Thoracic aorta (tissue), 2 donors: ENCODE data around the gene RPRD2. TPM values are rescaled to one million over a fixed set of nuclear protein-coding genes. Genes with fewer than 3 reads are reported as not detected.

ENCODE experiments used
- ATAC-seq: fragments of 150-250 bp; one replicate; pipeline ENCODE4 v1.8.0; 2017; ENCODE audit warnings: low read depth; ENCODE audit not compliant: insufficient number of reproducible peaks, low FRiP score
- DNase-seq: peaks from one replicate; pipeline ENCODE4 v3.0.0-alpha.2; 2020; ENCODE audit warnings: low spot score
- H3K27ac ChIP-seq, 2 donors: fragments of 200-600 bp; sonication (generic); 1 replicate in 1 of 2; 2 replicates in 1 of 2; pipeline ENCODE4 v1.5.1; 2016; ENCODE audit warnings: mild to moderate bottlenecking in 2 of 2, moderate library complexity in 2 of 2
- H3K27me3 ChIP-seq: fragments of 200-600 bp; sonication (generic); replicated peaks from 2 replicates; pipeline ENCODE4 v1.6.0; 2016; ENCODE audit warnings: mild to moderate bottlenecking; ENCODE audit not compliant: insufficient read depth
- H3K36me3 ChIP-seq: fragments of 200-600 bp; sonication (generic); one replicate; pipeline ENCODE4 v1.5.1; 2016
- H3K4me1 ChIP-seq, 2 donors: fragments of 200-600 bp; sonication (generic); 1 replicate in 1 of 2; 2 replicates in 1 of 2; pipeline versions ENCODE4 v1.5.1 to v1.6.0; 2016; ENCODE audit warnings: low read depth in 2 of 2, mild to moderate bottlenecking in 1 of 2; ENCODE audit not compliant: control insufficient read depth in 1 of 2
- H3K4me3 ChIP-seq: fragments of 200-600 bp; sonication (generic); 2 replicates; pipeline ENCODE4 v1.5.1; 2016; ENCODE audit warnings: mild to moderate bottlenecking
- H3K9me3 ChIP-seq: fragments of 200-600 bp; sonication (generic); 2 replicates; pipeline ENCODE4 v1.5.1; 2016
- total RNA-seq, 2 donors: library from RNA; depleted of rRNA; stranded (reverse); fragments of >200 nt; gene quantifications; one replicate each; pipeline versions ENCODE4 v1.1.0 to v1.2.3, GENCODE V29; 2016
- TF ChIP-seq, protein P1 (sequence below): fragments of 200-600 bp; sonication (generic); IDR thresholded peaks from one replicate; pipeline ENCODE4 v1.5.1; 2019; ENCODE audit warnings: antibody characterized with exemption

Gene RPRD2
- total RNA-seq, 2 donors from 2014 or later, result 19.5 to 28.4 TPM

DNA sequence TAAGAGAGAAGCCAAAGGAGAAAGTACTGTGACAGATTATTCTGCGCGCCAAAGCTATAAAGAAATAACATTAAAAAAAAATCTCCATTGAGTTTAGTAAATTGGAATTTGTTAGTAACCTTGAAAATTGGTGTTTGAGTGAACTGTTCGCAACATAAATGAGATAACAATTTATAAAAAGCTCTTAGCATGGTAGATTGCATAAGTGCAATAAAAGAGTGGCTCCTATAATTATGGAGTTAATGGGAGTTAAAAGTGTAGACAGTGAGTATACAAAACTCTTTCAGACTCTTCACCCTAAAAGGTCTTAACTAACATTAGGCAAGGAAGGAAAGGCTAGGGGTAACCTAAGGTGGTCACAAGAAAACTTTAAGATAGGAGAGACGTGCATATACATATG lies 50.6 kb downstream of the RPRD2 start:
- TF ChIP-seq, protein P1, sequence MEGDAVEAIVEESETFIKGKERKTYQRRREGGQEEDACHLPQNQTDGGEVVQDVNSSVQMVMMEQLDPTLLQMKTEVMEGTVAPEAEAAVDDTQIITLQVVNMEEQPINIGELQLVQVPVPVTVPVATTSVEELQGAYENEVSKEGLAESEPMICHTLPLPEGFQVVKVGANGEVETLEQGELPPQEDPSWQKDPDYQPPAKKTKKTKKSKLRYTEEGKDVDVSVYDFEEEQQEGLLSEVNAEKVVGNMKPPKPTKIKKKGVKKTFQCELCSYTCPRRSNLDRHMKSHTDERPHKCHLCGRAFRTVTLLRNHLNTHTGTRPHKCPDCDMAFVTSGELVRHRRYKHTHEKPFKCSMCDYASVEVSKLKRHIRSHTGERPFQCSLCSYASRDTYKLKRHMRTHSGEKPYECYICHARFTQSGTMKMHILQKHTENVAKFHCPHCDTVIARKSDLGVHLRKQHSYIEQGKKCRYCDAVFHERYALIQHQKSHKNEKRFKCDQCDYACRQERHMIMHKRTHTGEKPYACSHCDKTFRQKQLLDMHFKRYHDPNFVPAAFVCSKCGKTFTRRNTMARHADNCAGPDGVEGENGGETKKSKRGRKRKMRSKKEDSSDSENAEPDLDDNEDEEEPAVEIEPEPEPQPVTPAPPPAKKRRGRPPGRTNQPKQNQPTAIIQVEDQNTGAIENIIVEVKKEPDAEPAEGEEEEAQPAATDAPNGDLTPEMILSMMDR, result no peak
- Histone ChIP-seq H3K9me3 (no peaks in the 10 kb centered on the region), H3K36me3 (no peaks in the 10 kb centered on the region), H3K4me1 (peaks cover 2 to 8% of the 10 kb centered on the region in 2 donors), H3K4me3 (no peak overlapping the region), H3K27me3 (no peaks in the 10 kb centered on the region), H3K27ac (no peak overlapping the region)
- no peak for DNase-seq
- no peak for ATAC-seq

DNA sequence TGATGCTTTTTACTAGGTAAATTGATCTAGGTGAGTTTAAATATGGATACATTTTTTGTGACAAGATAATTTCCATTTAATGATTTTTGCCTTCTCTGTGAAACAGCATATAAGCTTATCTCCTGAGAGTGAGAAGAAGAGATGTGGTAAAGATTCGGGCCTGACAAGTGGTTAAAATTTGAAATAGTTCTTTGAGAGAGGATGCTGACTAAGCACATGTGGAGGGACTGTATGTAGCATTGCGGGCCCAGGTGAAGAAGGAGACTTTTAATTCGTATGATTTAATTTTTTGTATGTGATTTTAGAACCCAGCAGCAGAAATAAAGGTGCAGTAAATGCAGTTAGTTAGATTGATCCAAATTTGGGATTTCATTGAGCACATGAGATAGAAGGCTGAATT lies 51.9 kb downstream of the RPRD2 start:
- TF ChIP-seq, protein P1, result no peak
- no peaks in the 10 kb centered on the region for H3K36me3 ChIP-seq
- no peaks in the 10 kb centered on the region for H3K9me3 ChIP-seq
- no peak overlapping the region for H3K4me3 ChIP-seq
- H3K4me1 ChIP-seq, result peaks cover 0 to 4% of the 10 kb centered on the region in 2 donors
- no peak for DNase-seq
- no peak for ATAC-seq
- no peak overlapping the region for H3K27ac ChIP-seq
- no peaks in the 10 kb centered on the region for H3K27me3 ChIP-seq

DNA sequence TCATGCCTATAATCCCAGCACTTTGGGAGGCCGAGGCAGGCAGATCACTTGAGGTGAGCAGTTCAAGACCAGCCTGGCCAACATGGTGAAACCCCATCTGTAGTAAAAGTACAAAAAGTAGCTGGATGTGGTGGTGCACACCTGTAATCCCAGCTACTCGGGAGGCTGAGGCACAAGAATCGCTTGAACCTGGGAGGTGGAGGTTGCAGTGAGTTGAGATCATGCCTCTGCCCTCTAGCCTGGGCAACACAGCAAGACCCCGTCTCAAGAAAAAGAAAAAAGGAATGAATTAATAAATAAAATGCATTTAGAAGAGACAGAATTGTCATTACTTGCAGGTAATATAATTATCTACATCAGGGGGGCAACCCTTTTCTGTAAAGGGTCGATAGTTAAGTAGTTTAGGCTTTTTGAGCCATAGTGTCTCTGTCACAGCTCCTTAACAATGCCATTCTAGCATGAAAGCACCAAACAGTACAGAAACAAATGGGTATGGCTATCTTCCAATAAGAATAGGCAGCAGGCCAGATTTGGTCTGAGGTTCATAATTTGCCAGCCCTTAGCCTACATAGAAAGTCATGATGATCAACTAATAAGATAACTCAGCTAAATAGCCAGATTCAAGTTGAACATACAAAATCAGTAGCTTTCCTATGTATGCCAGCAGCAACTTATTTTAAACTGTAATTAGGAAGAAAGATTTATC lies 56.8 kb downstream of the RPRD2 start:
- H3K4me1 ChIP-seq, result peaks cover 0 to 8% of the 10 kb centered on the region in 2 donors
- no peaks in the 10 kb centered on the region for H3K27me3 ChIP-seq
- TF ChIP-seq, protein P1, result no peak
- no peak overlapping the region for H3K27ac ChIP-seq
- peaks cover 2% of the 10 kb centered on the region for H3K36me3 ChIP-seq
- DNase-seq, result no peak
- no peak overlapping the region for H3K4me3 ChIP-seq
- no peaks in the 10 kb centered on the region for H3K9me3 ChIP-seq
- ATAC-seq, result no peak

DNA sequence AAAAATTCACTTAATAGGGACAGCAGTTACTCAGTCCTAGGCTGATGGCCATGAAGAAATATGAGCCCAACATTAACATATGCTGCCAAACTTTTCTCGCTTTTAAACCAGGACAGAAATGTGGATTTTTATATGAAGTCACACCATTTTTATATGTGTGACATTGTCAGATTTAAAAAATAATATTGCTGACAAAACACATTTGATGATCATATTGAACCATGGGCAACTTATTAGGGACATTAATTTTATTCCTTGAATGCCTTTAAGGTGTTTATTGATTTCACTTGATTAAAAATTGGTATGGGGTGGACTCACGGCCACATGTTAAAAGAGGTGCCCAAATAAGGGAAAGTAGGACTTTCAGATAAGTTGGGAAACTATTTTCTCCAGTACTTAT lies 58.6 kb downstream of the RPRD2 start:
- Histone ChIP-seq H3K36me3 (peaks cover 2% of the 10 kb centered on the region), H3K4me3 (no peak overlapping the region), H3K27me3 (no peaks in the 10 kb centered on the region), H3K9me3 (no peaks in the 10 kb centered on the region), H3K27ac (no peak overlapping the region), H3K4me1 (peaks cover 0 to 8% of the 10 kb centered on the region in 2 donors)
- TF ChIP-seq, protein P1, result no peak
- DNase-seq (no peak), ATAC-seq (no peak)

DNA sequence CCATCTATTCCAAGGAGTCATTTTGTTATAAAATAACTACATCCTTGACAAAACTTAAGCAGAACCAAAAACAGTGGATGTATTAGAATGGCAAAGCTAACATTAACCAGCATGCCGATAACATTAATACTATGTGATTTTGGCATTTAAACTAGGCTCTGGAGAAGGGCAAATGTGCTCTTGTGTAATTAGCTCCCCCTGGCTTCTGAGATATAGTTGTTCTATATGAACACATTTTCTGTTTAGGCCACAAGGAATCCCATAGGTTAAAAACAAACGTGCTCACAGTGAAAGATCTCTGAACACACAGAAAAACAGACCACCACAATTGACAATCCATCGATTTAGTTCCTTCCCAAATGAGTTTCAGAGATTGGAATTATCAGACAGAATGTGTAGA lies 65.9 kb downstream of the RPRD2 start:
- TF ChIP-seq, protein P1, result no peak
- ATAC-seq, result no peak
- no peak overlapping the region for H3K4me3 ChIP-seq
- H3K27me3 ChIP-seq, result no peaks in the 10 kb centered on the region
- no peak for DNase-seq
- no peaks in the 10 kb centered on the region for H3K9me3 ChIP-seq
- no peak overlapping the region for H3K27ac ChIP-seq
- H3K4me1 ChIP-seq, result no peaks in the 10 kb centered on the region
- peaks cover 3% of the 10 kb centered on the region for H3K36me3 ChIP-seq
